ENCODE results near the gene LMO2. TPM values are rescaled to one million over a fixed set of nuclear protein-coding genes. Genes with fewer than 3 reads are reported as not detected.
"Not testable (repeated sequence)": the region's sequence is repeated elsewhere in the genome, so short reads cannot be mapped to it uniquely, and the experiment has no call there.

Gene LMO2
- total RNA-seq, 1 donor from 2014 or later = 5.1 TPM

GRCh38 chr11:33828604-33829429 lies 63.1 kb downstream of the LMO2 start:
- peak; percentile 73 for ATAC-seq
- DNase-seq (ENCODE audit: low spot score) = no peak

DNA sequence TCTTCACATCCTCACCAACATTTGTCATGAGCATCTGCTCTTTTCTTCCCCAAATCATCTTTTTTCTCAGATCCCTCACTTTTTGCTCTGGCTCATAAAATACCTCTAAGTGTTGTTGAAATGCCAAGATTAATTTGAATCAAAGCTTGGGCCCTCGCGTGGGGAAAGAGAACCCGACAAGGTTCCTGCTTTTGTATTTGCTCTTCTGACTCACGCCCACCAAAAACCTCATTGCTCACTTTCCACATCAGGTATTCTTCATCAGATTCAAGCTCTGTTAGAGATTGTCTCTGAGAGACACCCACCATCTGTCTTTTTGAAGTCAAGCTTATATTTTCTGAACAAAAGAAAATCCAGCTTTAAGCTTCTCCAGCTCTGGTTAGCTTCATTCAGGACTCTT lies 64.7 kb downstream of the LMO2 start:
- no peak for DNase-seq (ENCODE audit: low spot score)
- no peak for ATAC-seq

GRCh38 chr11:33825854-33826560 lies 65.9 kb downstream of the LMO2 start:
- ATAC-seq = no peak
- no peak for DNase-seq (ENCODE audit: low spot score)

DNA sequence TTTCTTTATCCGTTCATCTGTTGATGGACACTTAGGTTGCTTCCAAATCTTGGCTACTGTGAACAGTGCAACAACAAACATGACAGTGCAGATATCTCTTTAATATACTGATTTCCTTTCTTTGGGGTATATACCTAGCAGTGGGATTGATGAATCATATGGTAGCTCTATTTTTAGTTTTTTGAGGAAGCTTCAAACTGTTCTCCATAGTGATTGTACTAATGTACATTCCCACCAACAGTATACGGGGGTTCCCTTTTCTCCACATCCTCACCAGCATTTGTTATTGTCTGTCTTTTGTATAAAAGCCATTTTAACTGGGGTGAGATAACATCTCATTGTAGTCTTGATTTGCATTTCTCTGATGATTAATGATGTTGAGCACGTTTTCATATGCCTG lies 68.9 kb downstream of the LMO2 start:
- DNase-seq (ENCODE audit: low spot score); ATAC-seq: not testable (repeated sequence)

GRCh38 chr11:33819278-33820035 lies 72.4 kb downstream of the LMO2 start:
- DNase-seq (ENCODE audit: low spot score) = no peak
- no peak for ATAC-seq

Other genes starting within 250 kb of the LMO2 start
- gene C11orf91, start 191.2 kb downstream of the LMO2 start, total RNA-seq = not detected
- 149 TPM for gene CD59, start 155.7 kb downstream of the LMO2 start, total RNA-seq
- 18.9 TPM for gene FBXO3, start 117.6 kb downstream of the LMO2 start, total RNA-seq
- 68.6 TPM for gene CAPRIN1, start 159.7 kb upstream of the LMO2 start, total RNA-seq
- gene NAT10, start 213.6 kb upstream of the LMO2 start, total RNA-seq = 12.9 TPM

Data from left lobe of liver (tissue), 2 donors.